ENCODE data around the gene GATC. TPM values are rescaled to one million over a fixed set of nuclear protein-coding genes. Genes with fewer than 3 reads are reported as not detected.
A peak's percentile ranks its signal among the peaks of the same experiment; 100 is the strongest.

GATC gene
- total RNA-seq, 6 experiments from 2014 or later = 16.3 to 30.9 (median 24.0) TPM

- 0 out of 2 replicates have a peak overlapping the region, but pooled peaks have one; percentile 31 for H3K27ac Mint-ChIP-seq
- DNase-seq = no peak
- H3K4me3 Mint-ChIP-seq = no peak overlapping the region
- H3K9me3 Mint-ChIP-seq = no peaks in the 10 kb centered on the region
- peaks cover 3% of the 10 kb centered on the region; the same call in 1 of the 2 replicates for H3K27me3 Mint-ChIP-seq (ENCODE audit: insufficient read depth)
- peaks cover 8% of the 10 kb centered on the region; the same call in 1 of the 2 replicates for H3K4me1 Mint-ChIP-seq (ENCODE audit: low read depth)
- TF ChIP-seq CTCF (IDR thresholded peaks at IDR 0.05) = no peak
- H3K36me3 Mint-ChIP-seq (ENCODE audit: low read depth) = peaks cover 18% of the 10 kb centered on the region
Measured at GRCh38 chr12:120453060-120453750, 7.0 kb downstream of the GATC start.

GRCh38 chr12:120453977-120454376 lies 7.7 kb downstream of the GATC start:
- no peak for DNase-seq
- TF ChIP-seq CTCF (IDR thresholded peaks at IDR 0.05) = peak; percentile 77
- Mint-ChIP-seq H3K36me3 (ENCODE audit: low read depth) (peaks cover 18% of the 10 kb centered on the region), H3K9me3 (no peaks in the 10 kb centered on the region), H3K4me1 (ENCODE audit: low read depth) (peaks cover 8% of the 10 kb centered on the region; the same call in 1 of the 2 replicates), H3K27ac (no peak overlapping the region), H3K27me3 (ENCODE audit: insufficient read depth) (peaks cover 5% of the 10 kb centered on the region; the same call in 1 of the 2 replicates), H3K4me3 (no peak overlapping the region)

- Mint-ChIP-seq H3K9me3 (no peaks in the 10 kb centered on the region), H3K27ac (no peak overlapping the region), H3K27me3 (ENCODE audit: insufficient read depth) (peaks cover 6% of the 10 kb centered on the region; the same call in 1 of the 2 replicates), H3K36me3 (ENCODE audit: low read depth) (peaks cover 19% of the 10 kb centered on the region), H3K4me3 (no peak overlapping the region), H3K4me1 (ENCODE audit: low read depth) (peaks cover 8% of the 10 kb centered on the region; the same call in 1 of the 2 replicates)
- no peak for DNase-seq
- TF ChIP-seq CTCF (IDR thresholded peaks at IDR 0.05) = no peak
Measured at GRCh38 chr12:120455302-120455701, 9.1 kb downstream of the GATC start.

- Mint-ChIP-seq H3K9me3 (no peaks in the 10 kb centered on the region), H3K27ac (no peak overlapping the region), H3K4me3 (no peak overlapping the region), H3K36me3 (ENCODE audit: low read depth) (peaks cover 30% of the 10 kb centered on the region), H3K4me1 (ENCODE audit: low read depth) (peaks cover 8% of the 10 kb centered on the region; the same call in 1 of the 2 replicates), H3K27me3 (ENCODE audit: insufficient read depth) (peaks cover 6% of the 10 kb centered on the region; the same call in 1 of the 2 replicates)
- no peak for DNase-seq
- peak; percentile 63 for TF ChIP-seq CTCF (IDR thresholded peaks at IDR 0.05)
Measured at GRCh38 chr12:120457133-120457532, 10.9 kb downstream of the GATC start.

- Mint-ChIP-seq H3K9me3 (no peaks in the 10 kb centered on the region), H3K4me3 (no peak overlapping the region), H3K36me3 (ENCODE audit: low read depth) (peaks cover 46% of the 10 kb centered on the region), H3K4me1 (ENCODE audit: low read depth) (peaks cover 8% of the 10 kb centered on the region; the same call in 1 of the 2 replicates), H3K27ac (no peak overlapping the region), H3K27me3 (ENCODE audit: insufficient read depth) (peaks cover 6% of the 10 kb centered on the region; the same call in 1 of the 2 replicates)
- no peak for DNase-seq
- TF ChIP-seq CTCF (IDR thresholded peaks at IDR 0.05) = no peak
Measured at GRCh38 chr12:120460157-120460556, 13.9 kb downstream of the GATC start.
